Left ventricle myocardium inferior (tissue), 1 donor: ENCODE data around the gene HBP1. TPM values are rescaled to one million over a fixed set of nuclear protein-coding genes. Genes with fewer than 3 reads are reported as not detected.
A peak's percentile ranks its signal among the peaks of the same experiment; 100 is the strongest.

ENCODE experiments used
- DNase-seq: peaks from one replicate; pipeline ENCODE4 v3.0.0-alpha.2; 2020
- H3K27ac ChIP-seq: fragments of 200-600 bp; replicated peaks from 2 replicates; pipeline ENCODE4 v1.8.0; 2021
- H3K27me3 ChIP-seq: fragments of 200-600 bp; 2 replicates; pipeline ENCODE4 v1.8.0; 2021; ENCODE audit warnings: low read depth
- H3K36me3 ChIP-seq: fragments of 200-600 bp; 2 replicates; pipeline ENCODE4 v1.8.0; 2021
- H3K4me1 ChIP-seq: fragments of 200-600 bp; 2 replicates; pipeline ENCODE4 v1.8.0; 2021
- H3K4me3 ChIP-seq: fragments of 200-600 bp; 2 replicates; pipeline ENCODE4 v1.8.0; 2021; ENCODE audit warnings: mild to moderate bottlenecking, moderate library complexity
- H3K9me3 ChIP-seq: fragments of 200-600 bp; replicated peaks from 2 replicates; pipeline ENCODE4 v1.8.0; 2021
- intact Hi-C: fragments of 100-400 bp; cut with micrococcal nuclease; formaldehyde crosslinking; loops from one replicate; pipeline ENCODE4 v1.11.0; 2022
- total RNA-seq: library from RNA; stranded (reverse); fragmentation: NEBNext Ultra II Directional; extraction: Animal tissue kit (Norgen Biotek cat#: 25700); gene quantifications from one replicate; pipeline ENCODE4 v1.2.1, GENCODE V29; 2021
- TF ChIP-seq, protein P1 (sequence below): fragments of 200-600 bp; IDR thresholded peaks from 2 replicates; pipeline ENCODE4 v1.8.0; 2021; ENCODE audit warnings: antibody characterized with exemption, mild to moderate bottlenecking, borderline replicate concordance
- donor health status: DM: no; HTN: yes; CAD: no; lungs with severe emphysema.

The HBP1 gene
- total RNA-seq, 1 donor from 2014 or later, result 56.9 TPM

- Histone ChIP-seq H3K36me3 (peaks cover 52% of the 10 kb centered on the region), H3K27me3 (no peaks in the 10 kb centered on the region), H3K4me1 (peaks cover 81% of the 10 kb centered on the region), H3K4me3 (no peak overlapping the region), H3K9me3 (no peaks in the 10 kb centered on the region), H3K27ac (peak overlapping the region; percentile 4)
- intact Hi-C loops, result no loop called here
- TF ChIP-seq, protein P1, sequence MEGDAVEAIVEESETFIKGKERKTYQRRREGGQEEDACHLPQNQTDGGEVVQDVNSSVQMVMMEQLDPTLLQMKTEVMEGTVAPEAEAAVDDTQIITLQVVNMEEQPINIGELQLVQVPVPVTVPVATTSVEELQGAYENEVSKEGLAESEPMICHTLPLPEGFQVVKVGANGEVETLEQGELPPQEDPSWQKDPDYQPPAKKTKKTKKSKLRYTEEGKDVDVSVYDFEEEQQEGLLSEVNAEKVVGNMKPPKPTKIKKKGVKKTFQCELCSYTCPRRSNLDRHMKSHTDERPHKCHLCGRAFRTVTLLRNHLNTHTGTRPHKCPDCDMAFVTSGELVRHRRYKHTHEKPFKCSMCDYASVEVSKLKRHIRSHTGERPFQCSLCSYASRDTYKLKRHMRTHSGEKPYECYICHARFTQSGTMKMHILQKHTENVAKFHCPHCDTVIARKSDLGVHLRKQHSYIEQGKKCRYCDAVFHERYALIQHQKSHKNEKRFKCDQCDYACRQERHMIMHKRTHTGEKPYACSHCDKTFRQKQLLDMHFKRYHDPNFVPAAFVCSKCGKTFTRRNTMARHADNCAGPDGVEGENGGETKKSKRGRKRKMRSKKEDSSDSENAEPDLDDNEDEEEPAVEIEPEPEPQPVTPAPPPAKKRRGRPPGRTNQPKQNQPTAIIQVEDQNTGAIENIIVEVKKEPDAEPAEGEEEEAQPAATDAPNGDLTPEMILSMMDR, result no peak
- DNase-seq, result no peak
Measured at GRCh38 chr7:107181172-107181571, 12.4 kb downstream of the HBP1 start.

- intact Hi-C loops, result no loop called here
- Histone ChIP-seq H3K27me3 (no peaks in the 10 kb centered on the region), H3K9me3 (no peaks in the 10 kb centered on the region), H3K27ac (no peak overlapping the region), H3K36me3 (peaks cover 97% of the 10 kb centered on the region), H3K4me1 (peaks cover 46% of the 10 kb centered on the region), H3K4me3 (no peak overlapping the region)
- no peak for DNase-seq
- TF ChIP-seq, protein P1, result no peak
Measured at GRCh38 chr7:107185716-107186115, 16.9 kb downstream of the HBP1 start.

GRCh38 chr7:107186240-107186639 lies 17.4 kb downstream of the HBP1 start:
- intact Hi-C loops, result no loop called here

DNA sequence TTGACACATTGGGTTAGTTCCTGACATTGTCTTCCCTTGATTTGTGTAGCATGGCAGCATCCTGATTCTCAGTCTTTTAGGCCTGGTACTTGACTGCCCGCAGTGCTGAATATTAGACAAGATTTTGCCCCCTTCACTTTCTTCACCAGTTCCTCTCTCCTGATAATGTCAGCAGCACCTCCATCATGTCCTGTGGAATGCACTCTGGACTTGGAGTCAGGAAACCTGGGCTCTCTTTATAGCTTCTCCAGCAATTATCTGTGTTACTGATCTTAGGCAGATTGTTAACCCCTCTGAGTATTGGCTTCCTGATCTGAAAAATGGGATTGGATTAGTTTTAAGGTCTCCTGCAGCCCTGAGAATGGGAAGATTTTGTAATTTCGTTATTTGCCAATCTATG lies 19.0 kb downstream of the HBP1 start:
- intact Hi-C loops, result no loop called here
- H3K4me1 ChIP-seq, result peaks cover 30% of the 10 kb centered on the region
- DNase-seq, result no peak
- TF ChIP-seq, protein P1, result no peak
- H3K27me3 ChIP-seq, result no peaks in the 10 kb centered on the region
- peaks cover 100% of the 10 kb centered on the region for H3K36me3 ChIP-seq
- no peak overlapping the region for H3K27ac ChIP-seq
- no peak overlapping the region for H3K4me3 ChIP-seq
- no peaks in the 10 kb centered on the region for H3K9me3 ChIP-seq

More at GRCh38 chr7:107186240-107186639, 17.4 kb downstream of the HBP1 start:
- peaks cover 41% of the 10 kb centered on the region for H3K4me1 ChIP-seq
- TF ChIP-seq, protein P1, result no peak
- H3K9me3 ChIP-seq, result no peaks in the 10 kb centered on the region
- peaks cover 100% of the 10 kb centered on the region for H3K36me3 ChIP-seq
- no peak overlapping the region for H3K4me3 ChIP-seq
- no peak for DNase-seq
- H3K27ac ChIP-seq, result no peak overlapping the region
- no peaks in the 10 kb centered on the region for H3K27me3 ChIP-seq

DNA sequence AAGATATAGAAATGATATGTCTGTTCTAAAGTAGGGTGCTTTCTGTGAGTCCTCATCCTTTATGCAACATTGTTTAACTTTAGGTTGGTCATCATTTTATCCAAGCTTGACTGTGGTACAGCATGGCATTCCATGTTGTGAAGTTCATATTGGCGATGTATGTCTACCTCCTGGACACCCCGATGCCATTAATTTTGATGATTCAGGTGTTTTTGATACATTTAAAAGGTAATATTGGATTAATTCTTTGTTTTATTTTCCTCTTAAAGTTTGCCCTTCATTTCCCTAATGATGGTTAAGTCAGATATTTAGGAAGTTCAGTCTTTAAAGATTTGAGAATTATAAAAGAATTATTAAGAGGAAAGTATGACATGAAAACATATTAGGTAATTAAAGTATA lies 21.3 kb downstream of the HBP1 start:
- intact Hi-C loops, result no loop called here
- Histone ChIP-seq H3K4me3 (no peak overlapping the region), H3K27me3 (no peaks in the 10 kb centered on the region), H3K9me3 (no peaks in the 10 kb centered on the region), H3K4me1 (peaks cover 28% of the 10 kb centered on the region), H3K27ac (no peak overlapping the region), H3K36me3 (peaks cover 85% of the 10 kb centered on the region)
- TF ChIP-seq, protein P1, result no peak
- DNase-seq, result no peak
